AG10803 (cell line): Measurements from ENCODE around the gene NELL1.

Experiments
- DNase-seq: peaks from one replicate; pipeline ENCODE4 v3.0.0; 2010; ENCODE audit warnings: low read depth
- H3K4me3 ChIP-seq: 2 replicates; pipeline ENCODE4 v1.5.1; 2011; ENCODE audit warnings: mild to moderate bottlenecking, low read length, control low read depth
- CTCF ChIP-seq: conservative IDR thresholded peaks from 2 replicates; pipeline ENCODE4 v1.5.1; 2011; ENCODE audit warnings: mild to moderate bottlenecking, low read length, control low read depth, inconsistent platforms

The NELL1 gene

GRCh38 chr11:21401496-21401895 is 732.1 kb downstream of the NELL1 start:
- H3K4me3 ChIP-seq, result no peak overlapping the region
- no peak for TF ChIP-seq CTCF
- no peak for DNase-seq

- no peak for DNase-seq
- no peak for TF ChIP-seq CTCF
- no peak overlapping the region for H3K4me3 ChIP-seq
Measured at GRCh38 chr11:21402274-21402673, 732.9 kb downstream of the NELL1 start.

GRCh38 chr11:21403069-21403468 is 733.7 kb downstream of the NELL1 start:
- TF ChIP-seq CTCF, result no peak
- DNase-seq, result no peak

GRCh38 chr11:21405422-21405821 is 736.0 kb downstream of the NELL1 start:
- TF ChIP-seq CTCF, result no peak

More at GRCh38 chr11:21403069-21403468, 733.7 kb downstream of the NELL1 start:
- H3K4me3 ChIP-seq, result no peak overlapping the region

GRCh38 chr11:21410513-21410912 is 741.1 kb downstream of the NELL1 start:
- no peak for TF ChIP-seq CTCF
- no peak for DNase-seq
- H3K4me3 ChIP-seq, result no peak overlapping the region

More at GRCh38 chr11:21405422-21405821, 736.0 kb downstream of the NELL1 start:
- no peak for DNase-seq
- H3K4me3 ChIP-seq, result no peak overlapping the region

GRCh38 chr11:21411104-21411503 is 741.7 kb downstream of the NELL1 start:
- no peak overlapping the region for H3K4me3 ChIP-seq
- DNase-seq, result no peak
- no peak for TF ChIP-seq CTCF

- TF ChIP-seq CTCF, result no peak
- no peak for DNase-seq
- H3K4me3 ChIP-seq, result no peak overlapping the region
Measured at GRCh38 chr11:21411597-21411996, 742.2 kb downstream of the NELL1 start.
